Astrocyte (in vitro differentiated cells and primary cell): ENCODE data around the gene S100G.

Experiments used
- CTCF ChIP-seq: IDR thresholded peaks from 2 replicates; pipeline ENCODE4 v1.5.1; 2011; ENCODE audit warnings: low read depth, mild to moderate bottlenecking, inconsistent platforms, low read length, moderate library complexity; ENCODE audit not compliant: insufficient read depth
- EZH2 ChIP-seq: IDR thresholded peaks from 2 replicates; pipeline ENCODE4 v1.6.1; 2012; ENCODE audit warnings: mild to moderate bottlenecking, low read length, inconsistent platforms; ENCODE audit not compliant: insufficient read depth

- no peak for TF ChIP-seq CTCF
- TF ChIP-seq EZH2 = no peak
These were observed 37.6 kb upstream of the S100G start for GRCh38 chrX:16612257-16612897.
